ENCODE data around the gene DECR2. TPM values are rescaled to one million over a fixed set of nuclear protein-coding genes. Genes with fewer than 3 reads are reported as not detected.

The DECR2 gene
- total and polyA plus RNA-seq, 2 of the 4 experiments (the other 2 are of a cell fraction) = 3.9 to 26.7 TPM

DNA sequence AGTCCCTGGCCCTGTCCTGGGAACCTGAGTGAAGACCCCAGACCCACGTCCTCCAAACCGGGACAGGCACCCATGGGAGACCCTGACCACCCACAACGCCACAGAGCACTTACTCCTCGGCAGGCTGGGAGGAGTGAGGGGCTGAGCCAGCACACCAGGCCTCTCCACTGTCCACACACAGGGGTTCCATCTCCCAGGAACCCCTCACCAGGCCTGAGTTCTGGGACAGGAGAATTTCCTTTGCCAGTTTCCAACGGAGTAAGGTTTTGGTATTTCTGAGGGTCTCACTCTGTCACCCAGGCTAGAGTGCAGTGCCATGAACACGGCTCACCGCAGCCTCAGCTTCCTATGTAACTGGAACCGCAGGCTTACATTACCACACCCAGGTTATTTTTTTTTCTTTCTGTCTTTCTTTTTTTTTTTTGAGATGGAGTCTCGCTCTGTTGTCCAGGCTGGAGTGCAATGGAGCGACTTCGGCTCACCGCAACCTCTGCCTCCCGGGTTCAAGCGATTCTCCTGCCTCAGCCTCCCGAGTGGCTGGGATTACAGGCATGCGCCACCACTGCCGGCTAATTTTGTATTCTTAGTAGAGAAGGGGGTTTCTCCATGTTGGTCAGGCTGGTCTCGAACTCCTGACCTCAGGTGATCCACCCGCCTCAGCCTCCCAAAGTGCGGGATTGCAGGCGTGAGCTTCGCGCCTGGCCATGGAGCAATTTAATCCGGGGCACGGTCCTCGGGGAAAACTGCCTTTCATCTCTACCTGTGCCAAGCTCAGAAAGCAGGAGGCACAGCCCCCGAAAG lies 21.5 kb upstream of the DECR2 start (continued):
- no peak for TF ChIP-seq NFE2L2 (IDR thresholded peaks at IDR 0.05; ENCODE audit: low read depth, low read length)
- no peak for TF ChIP-seq POLR2A (IDR thresholded peaks at IDR 0.05; ENCODE audit: low read depth, low read length)

DNA sequence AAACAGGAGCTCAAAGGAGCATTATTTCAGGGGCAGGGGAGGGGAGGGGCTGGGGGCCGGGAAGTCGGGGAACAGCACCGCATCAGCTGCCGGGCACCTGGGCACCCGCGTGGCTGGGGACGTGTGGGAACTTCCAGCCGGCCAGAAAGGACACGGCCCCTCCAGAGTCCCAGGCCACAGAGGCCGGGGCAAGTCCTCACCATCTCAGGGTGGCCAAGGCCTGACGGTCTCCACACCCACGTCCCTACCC lies 21.0 kb upstream of the DECR2 start:
- Histone ChIP-seq H2AK9ac (replicated peaks; ENCODE audit: low read depth, low read length, poor library complexity) (peak overlapping the region; percentile 94), H3K9me1 (ENCODE audit: insufficient read depth, low read length) (no peaks in the 10 kb centered on the region), H3K18ac (ENCODE audit: low read depth, low read length) (no peak overlapping the region), H2BK5ac (ENCODE audit: low read depth, low read length, poor library complexity, severe bottlenecking) (peak overlapping the region; percentile 26), H3K4me3 (ENCODE audit: insufficient read depth, low read depth, low read length) (peak overlapping the region; percentile 88), H4K8ac (ENCODE audit: low read depth in 2 of 2, low read length in 2 of 2) (peak overlapping the region in 1 of 2 experiments; percentile 24; a peak in 1 of 4 replicates), H3K4me2 (ENCODE audit: low read depth, low read length) (peak overlapping the region; percentile 95), H2AFZ (replicated peaks; ENCODE audit: low read length, poor library complexity) (peak overlapping the region; percentile 87), H4K20me1 (ENCODE audit: insufficient read depth, low read length) (peaks cover 16% of the 10 kb centered on the region), H3K4me1 (ENCODE audit: control insufficient read depth, insufficient read depth, low read length) (peaks cover 2% of the 10 kb centered on the region; the same call in 1 of the 2 replicates), H3K9ac (ENCODE audit: low read depth, low read length) (peak overlapping the region; percentile 91), H3K27ac (ENCODE audit: insufficient read depth, low read length) (peak overlapping the region; percentile 82), H3K9me3 (ENCODE audit: control insufficient read depth, insufficient read depth, low read length) (no peaks in the 10 kb centered on the region), H3K4ac (ENCODE audit: low read depth, low read length) (peak overlapping the region; percentile 65; the same call in 1 of the 2 replicates), H2BK120ac (ENCODE audit: low read depth, low read length) (no peak overlapping the region), H2BK20ac (ENCODE audit: low read depth, low read length) (no peak overlapping the region), H3K36me3 (ENCODE audit: control insufficient read depth, insufficient read depth, low read length) (peaks cover 16% of the 10 kb centered on the region), H3K23ac (ENCODE audit: low read depth, low read length) (peak overlapping the region; percentile 86), H3K14ac (replicated peaks; ENCODE audit: low read depth, low read length) (peak overlapping the region; percentile 62; the same call in 1 of the 2 replicates), H3K56ac (ENCODE audit: extremely low read depth, insufficient read depth, low read length) (no peak overlapping the region; the same call in 1 of the 2 replicates), H3K27me3 (ENCODE audit: control insufficient read depth, insufficient read depth, low read length) (no peaks in the 10 kb centered on the region), H2AK5ac (ENCODE audit: low read depth, low read length) (peak overlapping the region; percentile 84), H2BK15ac (ENCODE audit: low read depth, low read length) (no peak overlapping the region), H4K91ac (ENCODE audit: insufficient read depth, low read depth, low read length) (no peak overlapping the region), H3K79me1 (ENCODE audit: low read depth in 1 of 2, low read length in 2 of 2) (peaks cover 13 to 29% of the 10 kb centered on the region in 2 experiments; a peak in 3 of 4 replicates), H4K5ac (ENCODE audit: low read depth, low read length) (no peak overlapping the region)
- intact Hi-C loops (cut with micrococcal nuclease) (no loop called here), in situ Hi-C loops (cut with MboI; ENCODE audit: low sequenced_read_pairs) (no loop called here), dilution Hi-C loops (cut with HindIII; ENCODE audit: low sequenced_read_pairs, unreplicated experiment) (no loop called here)
- no TSS peak for BruUV-seq (replicated peaks)
- ATAC-seq (ENCODE audit: low read depth) (peak; percentile 49), DNase-seq (no peak)
- CTCF ChIA-PET = no interaction called here
- no peak for TF ChIP-seq NFE2L2 (IDR thresholded peaks at IDR 0.05; ENCODE audit: low read depth, low read length)
- TF ChIP-seq RCOR1 (IDR thresholded peaks at IDR 0.05; ENCODE audit: insufficient replicate concordance, low read length) = no peak
- TF ChIP-seq POLR2A (IDR thresholded peaks at IDR 0.05; ENCODE audit: low read depth, low read length) = no peak
- TF ChIP-seq, protein P1, sequence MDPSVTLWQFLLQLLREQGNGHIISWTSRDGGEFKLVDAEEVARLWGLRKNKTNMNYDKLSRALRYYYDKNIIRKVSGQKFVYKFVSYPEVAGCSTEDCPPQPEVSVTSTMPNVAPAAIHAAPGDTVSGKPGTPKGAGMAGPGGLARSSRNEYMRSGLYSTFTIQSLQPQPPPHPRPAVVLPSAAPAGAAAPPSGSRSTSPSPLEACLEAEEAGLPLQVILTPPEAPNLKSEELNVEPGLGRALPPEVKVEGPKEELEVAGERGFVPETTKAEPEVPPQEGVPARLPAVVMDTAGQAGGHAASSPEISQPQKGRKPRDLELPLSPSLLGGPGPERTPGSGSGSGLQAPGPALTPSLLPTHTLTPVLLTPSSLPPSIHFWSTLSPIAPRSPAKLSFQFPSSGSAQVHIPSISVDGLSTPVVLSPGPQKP (IDR thresholded peaks at IDR 0.05; ENCODE audit: borderline replicate concordance, low read depth, low read length) = no peak
- TF ChIP-seq FOS (IDR thresholded peaks at IDR 0.05; ENCODE audit: low read depth, low read length) = no peak
- TF ChIP-seq BHLHE40 (IDR thresholded peaks at IDR 0.05; ENCODE audit: low read depth, low read length) = no peak
- no peak for TF ChIP-seq CEBPB (IDR thresholded peaks at IDR 0.05; ENCODE audit: low read depth, low read length)
- TF ChIP-seq MAZ (IDR thresholded peaks at IDR 0.05; ENCODE audit: borderline replicate concordance, low read depth, low read length) = no peak
- no peak for TF ChIP-seq RAD21 (IDR thresholded peaks at IDR 0.05; ENCODE audit: low read length)
- no peak for TF ChIP-seq MXI1 (IDR thresholded peaks at IDR 0.05; ENCODE audit: borderline replicate concordance, low read depth, low read length)
- POLR2A ChIA-PET (ENCODE audit: unreplicated experiment) = interaction anchor here (0.6 kb wide), 1 partner anchor 13 kb away, joined by 5 read pairs; no protein-coding TSS in a partner anchor
- 8% methylated on average over 8 of the region's 12 CpGs; no CpG with 5 or more reads in 1 of the 2 experiments for WGBS, 2 experiments (ENCODE audit: extremely low coverage in 2 of 2, insufficient read length in 1 of 2)

Data from IMR-90 (cell line).